K562 (cell line): Measurements from ENCODE around the gene ATP6V1G2. TPM values are rescaled to one million over a fixed set of nuclear protein-coding genes. Genes with fewer than 3 reads are reported as not detected.

Source experiments
- ARHGAP35 ChIP-seq: fragments of 450-650 bp; IDR thresholded peaks from 2 replicates; pipeline ENCODE4 v1.6.1; 2018; ENCODE audit not compliant: partially characterized antibody
- CREB3L1 ChIP-seq: fragments of 450-650 bp; IDR thresholded peaks from 2 replicates; pipeline ENCODE4 v1.6.1; 2014; ENCODE audit warnings: low read depth, mild to moderate bottlenecking, moderate library complexity, borderline replicate concordance
- E2F5 ChIP-seq: sonication (generic); formaldehyde crosslinking; IDR thresholded peaks from 2 replicates; pipeline ENCODE4 v1.8.0; 2022; ENCODE audit warnings: mild to moderate bottlenecking, missing genetic modification reagents
- ELF2 ChIP-seq: fragments of 250-450 bp; sonication (Bioruptor Pico); IDR thresholded peaks from 2 replicates; pipeline ENCODE4 v1.5.0; 2021; ENCODE audit warnings: mild to moderate bottlenecking
- EP300 ChIP-seq: IDR thresholded peaks from 2 replicates; pipeline ENCODE4 v1.6.1; 2012; ENCODE audit warnings: low read length, improper control_type of control experiment
- ETV1 ChIP-seq: fragments of 450-650 bp; conservative IDR thresholded peaks from 2 replicates; pipeline ENCODE4 v1.6.1; 2016; ENCODE audit warnings: missing genetic modification characterization, control low read depth, low read depth, missing compliant biosample characterization
- GATAD2B ChIP-seq: fragments of 450-650 bp; IDR thresholded peaks from 2 replicates; pipeline ENCODE4 v1.6.1; 2017; ENCODE audit warnings: mild to moderate bottlenecking, borderline replicate concordance
- HCFC1 ChIP-seq: IDR thresholded peaks from 2 replicates; pipeline ENCODE4 v1.6.1; 2012; ENCODE audit warnings: low read depth, low read length, improper control_type of control experiment
- HDAC1 ChIP-seq, 2 experiments: fragments of 450-650 bp; IDR thresholded peaks; 2 replicates each; pipeline ENCODE4 v1.6.1; 2016 to 2017; ENCODE audit warnings: inconsistent platforms in 1 of 2, mild to moderate bottlenecking in 1 of 2, moderate library complexity in 1 of 2
- PRDM10 ChIP-seq: fragments of 450-650 bp; IDR thresholded peaks from 2 replicates; pipeline ENCODE4 v1.6.1; 2018; ENCODE audit not compliant: partially characterized antibody
- TARDBP ChIP-seq: fragments of 450-650 bp; IDR thresholded peaks from 2 replicates; pipeline ENCODE4 v1.6.1; 2016
- ZBTB8A ChIP-seq: fragments of 450-650 bp; IDR thresholded peaks from 2 replicates; pipeline ENCODE4 v1.6.1; 2018; ENCODE audit warnings: mild to moderate bottlenecking, moderate library complexity; ENCODE audit not compliant: partially characterized antibody
- ZNF324 ChIP-seq: fragments of 250-450 bp; sonication (Bioruptor Pico); IDR thresholded peaks from 2 replicates; pipeline ENCODE4 v1.4.0; 2020; ENCODE audit warnings: mild to moderate bottlenecking
- ZNF511 ChIP-seq: sonication (generic); formaldehyde crosslinking; IDR thresholded peaks from 2 replicates; pipeline ENCODE4 v1.8.0; 2022; ENCODE audit warnings: mild to moderate bottlenecking, missing genetic modification reagents
- ZNF589 ChIP-seq: fragments of 200-800 bp; sonication (Bioruptor generic); IDR thresholded peaks from 2 replicates; pipeline ENCODE4 v1.6.1; 2016; ENCODE audit warnings: low read depth, missing genetic modification characterization, missing compliant biosample characterization
- ZNF609 ChIP-seq: sonication (generic); formaldehyde crosslinking; IDR thresholded peaks from 2 replicates; pipeline ENCODE4 v1.8.1; 2023; ENCODE audit warnings: missing genetic modification reagents, mild to moderate bottlenecking, borderline replicate concordance
- polyA plus RNA-seq, 8 experiments: library from polyadenylated mRNA; depleted of rRNA in 4 of 8; stranded (reverse) in 5 of 8; unstranded in 3 of 8; fragments of >200 nt; fragmentation: Nextera tagmentation in 2 of 8; fragmentation: Illumina TruSeq in 1 of 8; extraction: Ambion mirVana in 2 of 8; extraction: Trizol in 1 of 8; gene quantifications; 2 replicates each; pipeline versions ENCODE4 v1.2.1 to v1.2.3, GENCODE V29; 2011 to 2014; ENCODE audit warnings: inconsistent platforms in 1 of 8, missing spikeins in 1 of 8
- total RNA-seq, 7 experiments: library from RNA; depleted of rRNA in 6 of 7; stranded (reverse); fragments of >200 nt in 6 of 7; fragmentation: Illumina TruSeq in 2 of 7; extraction: Trizol in 2 of 7; gene quantifications; 2 replicates each; pipeline versions ENCODE4 v1.2.1 to v1.2.3, GENCODE V29; 2011 to 2021; ENCODE audit warnings: low replicate concordance in 1 of 7

ATP6V1G2 gene
- total and polyA plus RNA-seq, 9 of the 15 experiments (the other 6 are each of a cell fraction or from before 2014, with no cell fraction given), result 0.14 to 1.5 (median 0.33) TPM

- TF ChIP-seq HCFC1 (0 out of 2 replicates have a peak, but pooled peaks have one; percentile 53), TARDBP (peak; percentile 88), ETV1 (tag) (peak; percentile 31; the same call in 1 of the 2 replicates), EP300 (peak; percentile 37), CREB3L1 (0 out of 2 replicates have a peak, but pooled peaks have one; percentile 52), PRDM10 (peak; percentile 35), ZNF589 (CRISPR knock-in tag) (0 out of 2 replicates have a peak, but pooled peaks have one; percentile 54), ZNF511 (CRISPR knock-in tag) (peak; percentile 71; the same call in 1 of the 2 replicates), GATAD2B (no peak; the same call in 1 of the 2 replicates), ZBTB8A (no peak), E2F5 (CRISPR knock-in tag) (peak; percentile 96), ARHGAP35 (no peak), ELF2 (CRISPR knock-in tag) (no peak), HDAC1 (IDR thresholded peaks at IDR 0.05) (peak in 1 of 2 experiments; percentile 74; a peak in 1 of 4 replicates), ZNF324 (CRISPR knock-in tag) (no peak), ZNF609 (CRISPR knock-in tag) (peak; percentile 94; the same call in 1 of the 2 replicates)
Measured at GRCh38 chr6:31580807-31581433, 34.5 kb upstream of the ATP6V1G2 start (continued).
